ENCODE measurements around the gene SMCHD1. TPM values are rescaled to one million over a fixed set of nuclear protein-coding genes. Genes with fewer than 3 reads are reported as not detected.

Gene SMCHD1
- total RNA-seq, 1 experiment from 2014 or later, result 48.6 TPM

DNA sequence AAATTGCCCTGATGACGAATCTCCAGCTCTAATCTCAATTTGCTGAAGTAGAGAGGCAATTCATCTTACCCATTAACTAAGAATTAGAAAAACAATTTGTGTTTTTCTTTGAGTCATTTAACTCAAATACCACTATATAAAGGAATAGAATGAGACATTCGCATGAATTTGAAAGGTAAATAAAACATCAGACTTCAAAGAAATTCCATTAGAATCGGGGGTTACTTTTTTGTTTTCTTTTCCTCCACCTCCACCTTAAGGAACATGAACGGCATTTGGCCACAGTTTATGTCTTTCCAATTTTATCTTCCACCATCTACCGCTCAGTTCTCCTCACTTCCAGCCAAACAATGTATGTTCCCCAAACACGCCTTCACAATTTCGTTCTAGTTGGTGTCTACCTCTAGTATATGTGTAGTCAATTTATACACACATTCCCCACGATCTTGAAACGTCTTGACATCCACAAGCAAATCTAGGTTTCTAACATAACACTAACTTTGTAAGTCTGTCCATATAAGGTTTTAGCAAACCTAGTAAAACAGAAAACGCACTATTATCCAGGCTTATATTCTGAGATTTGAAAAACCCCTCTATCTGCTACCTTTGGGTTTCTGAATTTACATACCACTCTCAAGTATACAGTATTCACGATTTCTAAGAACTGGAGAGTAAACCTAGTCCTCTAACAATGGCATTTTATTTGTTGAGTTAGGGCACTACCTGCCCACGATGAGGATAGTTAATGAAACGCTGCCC lies 1.2 kb upstream of the SMCHD1 start:
- DNase-seq (ENCODE audit: low read depth, low spot score) (no peak), ATAC-seq (no peak)
- peak overlapping the region; percentile 90 for H3K9ac ChIP-seq (ENCODE audit: low read length)
- peaks cover 13% of the 10 kb centered on the region; the same call in 1 of the 2 replicates for H4K20me1 ChIP-seq (ENCODE audit: insufficient read depth)
- H3K27ac ChIP-seq (ENCODE audit: low read depth, low read length), result no peak overlapping the region
- H3K4me1 ChIP-seq (ENCODE audit: control insufficient read depth in 1 of 2, insufficient read depth in 2 of 2, low read length in 2 of 2), result peaks cover 26 to 44% of the 10 kb centered on the region in 2 experiments
- ChIA-PET POLR2A (interaction anchor here (1.1 kb wide), 1 partner anchor 48 kb away, joined by 4 read pairs; no protein-coding TSS in a partner anchor), RAD21 (ENCODE audit: low non-redundant PET in 1 of 2, low total read pairs in 2 of 2, uncharacterized antibody in 2 of 2, unreplicated experiment in 2 of 2) (no interaction called here), CTCF (no interaction called here)
- H3K9me3 ChIP-seq (ENCODE audit: control insufficient read depth in 1 of 2, insufficient read depth in 1 of 2, low read depth in 1 of 2, low read length in 2 of 2), result no peaks in the 10 kb centered on the region
- H3K36me3 ChIP-seq (ENCODE audit: control insufficient read depth in 1 of 2, insufficient read depth in 2 of 2, low read length in 2 of 2), result no peaks in the 10 kb centered on the region
- TF ChIP-seq ZNF274 (IDR thresholded peaks at IDR 0.05; ENCODE audit: low read depth, low read length) (no peak), SIN3A (IDR thresholded peaks at IDR 0.05; ENCODE audit: low read depth) (no peak), EZH2 (IDR thresholded peaks at IDR 0.05) (no peak), ZFX (IDR thresholded peaks at IDR 0.05) (no peak), EZH2phosphoT487 (IDR thresholded peaks at IDR 0.05; ENCODE audit: borderline replicate concordance) (no peak), CBX3 (IDR thresholded peaks at IDR 0.05; ENCODE audit: low read depth) (no peak), POLR2AphosphoS5 (IDR thresholded peaks at IDR 0.05; ENCODE audit: low read depth, low read length) (no peak), FOSL1 (IDR thresholded peaks at IDR 0.05; ENCODE audit: low read depth) (no peak), TCF7L2 (IDR thresholded peaks at IDR 0.05; ENCODE audit: borderline replicate concordance, extremely low read depth, insufficient read depth, insufficient read length) (no peak), JUND (IDR thresholded peaks at IDR 0.05) (no peak), ELF1 (IDR thresholded peaks at IDR 0.05; ENCODE audit: borderline replicate concordance, low read depth) (no peak; the same call in 1 of the 2 replicates), POLR2A (IDR thresholded peaks at IDR 0.05; ENCODE audit: borderline replicate concordance, extremely low read depth, insufficient read depth, insufficient read length) (no peak), RAD21 (IDR thresholded peaks at IDR 0.05; ENCODE audit: low read depth) (no peak), YY1 (IDR thresholded peaks at IDR 0.05; ENCODE audit: extremely low read depth, insufficient replicate concordance, low read depth, low read length) (no peak)
- TF ChIP-seq, protein P1, sequence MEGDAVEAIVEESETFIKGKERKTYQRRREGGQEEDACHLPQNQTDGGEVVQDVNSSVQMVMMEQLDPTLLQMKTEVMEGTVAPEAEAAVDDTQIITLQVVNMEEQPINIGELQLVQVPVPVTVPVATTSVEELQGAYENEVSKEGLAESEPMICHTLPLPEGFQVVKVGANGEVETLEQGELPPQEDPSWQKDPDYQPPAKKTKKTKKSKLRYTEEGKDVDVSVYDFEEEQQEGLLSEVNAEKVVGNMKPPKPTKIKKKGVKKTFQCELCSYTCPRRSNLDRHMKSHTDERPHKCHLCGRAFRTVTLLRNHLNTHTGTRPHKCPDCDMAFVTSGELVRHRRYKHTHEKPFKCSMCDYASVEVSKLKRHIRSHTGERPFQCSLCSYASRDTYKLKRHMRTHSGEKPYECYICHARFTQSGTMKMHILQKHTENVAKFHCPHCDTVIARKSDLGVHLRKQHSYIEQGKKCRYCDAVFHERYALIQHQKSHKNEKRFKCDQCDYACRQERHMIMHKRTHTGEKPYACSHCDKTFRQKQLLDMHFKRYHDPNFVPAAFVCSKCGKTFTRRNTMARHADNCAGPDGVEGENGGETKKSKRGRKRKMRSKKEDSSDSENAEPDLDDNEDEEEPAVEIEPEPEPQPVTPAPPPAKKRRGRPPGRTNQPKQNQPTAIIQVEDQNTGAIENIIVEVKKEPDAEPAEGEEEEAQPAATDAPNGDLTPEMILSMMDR (IDR thresholded peaks at IDR 0.05 in 2 of 3, conservative IDR thresholded peaks at IDR 0.05 in 1 of 3; ENCODE audit: borderline replicate concordance in 1 of 3, insufficient read depth in 1 of 3, low read depth in 2 of 3, low read length in 2 of 3), result no peak
- TF ChIP-seq, protein P2, sequence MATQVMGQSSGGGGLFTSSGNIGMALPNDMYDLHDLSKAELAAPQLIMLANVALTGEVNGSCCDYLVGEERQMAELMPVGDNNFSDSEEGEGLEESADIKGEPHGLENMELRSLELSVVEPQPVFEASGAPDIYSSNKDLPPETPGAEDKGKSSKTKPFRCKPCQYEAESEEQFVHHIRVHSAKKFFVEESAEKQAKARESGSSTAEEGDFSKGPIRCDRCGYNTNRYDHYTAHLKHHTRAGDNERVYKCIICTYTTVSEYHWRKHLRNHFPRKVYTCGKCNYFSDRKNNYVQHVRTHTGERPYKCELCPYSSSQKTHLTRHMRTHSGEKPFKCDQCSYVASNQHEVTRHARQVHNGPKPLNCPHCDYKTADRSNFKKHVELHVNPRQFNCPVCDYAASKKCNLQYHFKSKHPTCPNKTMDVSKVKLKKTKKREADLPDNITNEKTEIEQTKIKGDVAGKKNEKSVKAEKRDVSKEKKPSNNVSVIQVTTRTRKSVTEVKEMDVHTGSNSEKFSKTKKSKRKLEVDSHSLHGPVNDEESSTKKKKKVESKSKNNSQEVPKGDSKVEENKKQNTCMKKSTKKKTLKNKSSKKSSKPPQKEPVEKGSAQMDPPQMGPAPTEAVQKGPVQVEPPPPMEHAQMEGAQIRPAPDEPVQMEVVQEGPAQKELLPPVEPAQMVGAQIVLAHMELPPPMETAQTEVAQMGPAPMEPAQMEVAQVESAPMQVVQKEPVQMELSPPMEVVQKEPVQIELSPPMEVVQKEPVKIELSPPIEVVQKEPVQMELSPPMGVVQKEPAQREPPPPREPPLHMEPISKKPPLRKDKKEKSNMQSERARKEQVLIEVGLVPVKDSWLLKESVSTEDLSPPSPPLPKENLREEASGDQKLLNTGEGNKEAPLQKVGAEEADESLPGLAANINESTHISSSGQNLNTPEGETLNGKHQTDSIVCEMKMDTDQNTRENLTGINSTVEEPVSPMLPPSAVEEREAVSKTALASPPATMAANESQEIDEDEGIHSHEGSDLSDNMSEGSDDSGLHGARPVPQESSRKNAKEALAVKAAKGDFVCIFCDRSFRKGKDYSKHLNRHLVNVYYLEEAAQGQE (IDR thresholded peaks at IDR 0.05; ENCODE audit: low read depth), result no peak
- TF ChIP-seq, protein P3, sequence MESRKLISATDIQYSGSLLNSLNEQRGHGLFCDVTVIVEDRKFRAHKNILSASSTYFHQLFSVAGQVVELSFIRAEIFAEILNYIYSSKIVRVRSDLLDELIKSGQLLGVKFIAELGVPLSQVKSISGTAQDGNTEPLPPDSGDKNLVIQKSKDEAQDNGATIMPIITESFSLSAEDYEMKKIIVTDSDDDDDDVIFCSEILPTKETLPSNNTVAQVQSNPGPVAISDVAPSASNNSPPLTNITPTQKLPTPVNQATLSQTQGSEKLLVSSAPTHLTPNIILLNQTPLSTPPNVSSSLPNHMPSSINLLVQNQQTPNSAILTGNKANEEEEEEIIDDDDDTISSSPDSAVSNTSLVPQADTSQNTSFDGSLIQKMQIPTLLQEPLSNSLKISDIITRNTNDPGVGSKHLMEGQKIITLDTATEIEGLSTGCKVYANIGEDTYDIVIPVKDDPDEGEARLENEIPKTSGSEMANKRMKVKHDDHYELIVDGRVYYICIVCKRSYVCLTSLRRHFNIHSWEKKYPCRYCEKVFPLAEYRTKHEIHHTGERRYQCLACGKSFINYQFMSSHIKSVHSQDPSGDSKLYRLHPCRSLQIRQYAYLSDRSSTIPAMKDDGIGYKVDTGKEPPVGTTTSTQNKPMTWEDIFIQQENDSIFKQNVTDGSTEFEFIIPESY (IDR thresholded peaks at IDR 0.05; ENCODE audit: extremely low read depth, insufficient replicate concordance, low read length), result no peak
- TF ChIP-seq, protein P4, sequence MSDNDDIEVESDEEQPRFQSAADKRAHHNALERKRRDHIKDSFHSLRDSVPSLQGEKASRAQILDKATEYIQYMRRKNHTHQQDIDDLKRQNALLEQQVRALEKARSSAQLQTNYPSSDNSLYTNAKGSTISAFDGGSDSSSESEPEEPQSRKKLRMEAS (IDR thresholded peaks at IDR 0.05), result no peak
- TF ChIP-seq, protein P5, sequence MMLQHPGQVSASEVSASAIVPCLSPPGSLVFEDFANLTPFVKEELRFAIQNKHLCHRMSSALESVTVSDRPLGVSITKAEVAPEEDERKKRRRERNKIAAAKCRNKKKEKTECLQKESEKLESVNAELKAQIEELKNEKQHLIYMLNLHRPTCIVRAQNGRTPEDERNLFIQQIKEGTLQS (IDR thresholded peaks at IDR 0.05), result no peak
- no peak overlapping the region for H2AFZ ChIP-seq (ENCODE audit: low read depth, low read length, poor library complexity, severe bottlenecking)
- peak overlapping the region; percentile 89 to 93 for H3K4me3 ChIP-seq (replicated peaks in 1 of 2; ENCODE audit: low read depth in 1 of 2, low read length in 2 of 2)
- no peaks in the 10 kb centered on the region for H3K27me3 ChIP-seq (ENCODE audit: insufficient read depth, low read length)
- no TSS peak for BruUV-seq (replicated peaks)
- no peaks in the 10 kb centered on the region for H3K9me2 ChIP-seq (ENCODE audit: insufficient read depth)
- peaks cover 36% of the 10 kb centered on the region for H3K79me2 ChIP-seq (ENCODE audit: insufficient read depth, low read length)
- intact Hi-C loops (cut with micrococcal nuclease), result no loop called here
- peak overlapping the region; percentile 83 for H3K4me2 ChIP-seq (ENCODE audit: low read length)
